Lung (tissue), 12 donors: ENCODE data around the gene PARP14. TPM values are rescaled to one million over a fixed set of nuclear protein-coding genes. Genes with fewer than 3 reads are reported as not detected.
"Not testable (repeated sequence)": the region's sequence is repeated elsewhere in the genome, so short reads cannot be mapped to it uniquely, and the experiment has no call there.

ENCODE experiments used
- ATAC-seq: fragments of 200-7000 bp; cut with Tn5 transposase; one replicate; pipeline ENCODE4 v1.9.1; 2020; ENCODE audit warnings: moderate number of reproducible peaks; ENCODE audit not compliant: insufficient read depth, low FRiP score
- DNase-seq, 3 donors: peaks; one replicate each; pipeline ENCODE4 v3.0.0-alpha.2; 2013 to 2017
- H3K27ac ChIP-seq, 2 donors: one replicate each; pipeline ENCODE4 v1.5.1; 2013; ENCODE audit warnings: mild to moderate bottlenecking in 2 of 2, moderate library complexity in 2 of 2, control low read depth in 1 of 2, inconsistent platforms in 1 of 2, low read depth in 1 of 2, low read length in 1 of 2
- H3K27me3 ChIP-seq, 3 donors: one replicate each; pipeline ENCODE4 v1.5.1; 2013; ENCODE audit warnings: low read length in 2 of 3; ENCODE audit not compliant: control insufficient read depth in 3 of 3, insufficient read depth in 3 of 3
- H3K36me3 ChIP-seq, 4 donors: one replicate each; pipeline ENCODE4 v1.5.1; 2013; ENCODE audit warnings: low read length in 4 of 4, mild to moderate bottlenecking in 1 of 4, moderate library complexity in 1 of 4; ENCODE audit not compliant: control insufficient read depth in 4 of 4, insufficient read depth in 4 of 4
- H3K4me1 ChIP-seq, 5 donors: one replicate each; pipeline ENCODE4 v1.5.1; 2013; ENCODE audit warnings: low read length in 5 of 5, mild to moderate bottlenecking in 2 of 5, moderate library complexity in 1 of 5; ENCODE audit not compliant: control insufficient read depth in 5 of 5, insufficient read depth in 5 of 5
- H3K4me3 ChIP-seq: one replicate; pipeline ENCODE4 v1.5.1; 2013; ENCODE audit warnings: mild to moderate bottlenecking, control low read depth, moderate library complexity
- H3K9ac ChIP-seq, 2 donors: one replicate each; pipeline ENCODE4 v1.5.1; 2013; ENCODE audit warnings: low read length in 2 of 2, control low read depth in 1 of 2; ENCODE audit not compliant: insufficient read depth in 1 of 2
- H3K9me3 ChIP-seq, 4 donors: one replicate each; pipeline ENCODE4 v1.5.1; 2013; ENCODE audit warnings: low read length in 3 of 4, mild to moderate bottlenecking in 1 of 4, moderate library complexity in 1 of 4; ENCODE audit not compliant: control insufficient read depth in 4 of 4, insufficient read depth in 3 of 4
- CTCF ChIP-seq: IDR thresholded peaks from 2 replicates; pipeline ENCODE4 v1.5.1; 2012; ENCODE audit warnings: mild to moderate bottlenecking; ENCODE audit errors: control extremely low read depth, extremely low read depth
- WGBS, 2 donors: extraction: QIAGEN DNeasy Blood & Tissue Kit; methylation state at CpG; one replicate each; pipeline ENCODE4 v1.1.7; 2013; 5-methylcytosine and 5-hydroxymethylcytosine counted together
- polyA plus RNA-seq, 2 donors: library from polyadenylated mRNA; stranded (reverse); fragments of 200-250 nt; gene quantifications; one replicate each; pipeline ENCODE4 v1.2.1, GENCODE V29; 2013
- total RNA-seq, 2 donors: library from RNA; depleted of rRNA in 1 of 2; stranded (reverse); fragments of >200 nt in 1 of 2; gene quantifications; one replicate each; pipeline ENCODE4 v1.2.1, GENCODE V29; 2014 to 2021
- donor health status: control.
- donor health status: control.
- donor health status: Bipolar disorder and iron deficiency.
- donor health status: healthy.
- donor health status: DM: yes; HTN: yes; CAD: no.

The PARP14 gene
- total and polyA plus RNA-seq, 4 donors: 25.6 to 118 (median 54.1) TPM

GRCh38 chr3:122728756-122729514, 48.3 kb downstream of the PARP14 start:
- Histone ChIP-seq H3K4me1 (no peaks in the 10 kb centered on the region), H3K27ac (no peak overlapping the region), H3K36me3 (peaks cover 0 to 6% (median 5%) of the 10 kb centered on the region in 4 donors), H3K9ac (no peak overlapping the region), H3K4me3 (no peak overlapping the region), H3K27me3 (no peaks in the 10 kb centered on the region), H3K9me3 (peaks cover 0 to 3% (median 0%) of the 10 kb centered on the region in 4 donors)
- WGBS, 2 donors: 95 to 97% methylated on average over 8 of the region's 8 CpGs
- DNase-seq (no peak), ATAC-seq (no peak)
- no peak for TF ChIP-seq CTCF

- no peaks in the 10 kb centered on the region for H3K4me1 ChIP-seq
- H3K27ac ChIP-seq: no peak overlapping the region
- no peaks in the 10 kb centered on the region for H3K27me3 ChIP-seq
- WGBS, 2 donors: 91 to 94% methylated on average over 4 of the region's 4 CpGs
- ATAC-seq (no peak), DNase-seq (no peak)
- no peak overlapping the region for H3K4me3 ChIP-seq
- no peak for TF ChIP-seq CTCF
- no peak overlapping the region for H3K9ac ChIP-seq
- H3K9me3 ChIP-seq: peaks cover 0 to under 1% (median 0%) of the 10 kb centered on the region in 4 donors
- H3K36me3 ChIP-seq: peaks cover 0 to 6% (median 5%) of the 10 kb centered on the region in 4 donors
Observed at GRCh38 chr3:122730240-122730639, 49.6 kb downstream of the PARP14 start.

GRCh38 chr3:122732682-122733525, 52.3 kb downstream of the PARP14 start:
- H3K4me1 ChIP-seq, H3K27ac ChIP-seq, H3K4me3 ChIP-seq, H3K36me3 ChIP-seq, H3K9ac ChIP-seq, H3K27me3 ChIP-seq, H3K9me3 ChIP-seq, DNase-seq, ATAC-seq: not testable (repeated sequence)
- WGBS, 2 donors: 89 to 94% methylated on average over 19 to 22 of the region's 22 CpGs

- 74 to 85% methylated on average over 3 of the region's 3 CpGs for WGBS, 2 donors
- no peaks in the 10 kb centered on the region for H3K4me1 ChIP-seq
- no peak for DNase-seq
Observed at GRCh38 chr3:122739172-122739571, 58.5 kb downstream of the PARP14 start.

More at GRCh38 chr3:122739172-122739571, 58.5 kb downstream of the PARP14 start:
- H3K4me3 ChIP-seq: no peak overlapping the region
- H3K27ac ChIP-seq: no peak overlapping the region
- no peak for TF ChIP-seq CTCF
- H3K27me3 ChIP-seq: no peaks in the 10 kb centered on the region
- ATAC-seq: no peak
- no peak overlapping the region for H3K9ac ChIP-seq
- H3K36me3 ChIP-seq: peaks cover 8 to 16% (median 11%) of the 10 kb centered on the region in 4 donors
- H3K9me3 ChIP-seq: peaks cover 0 to 2% (median 0%) of the 10 kb centered on the region in 4 donors
